ENCODE measurements around the gene CYP1A2.

The CYP1A2 gene

DNA sequence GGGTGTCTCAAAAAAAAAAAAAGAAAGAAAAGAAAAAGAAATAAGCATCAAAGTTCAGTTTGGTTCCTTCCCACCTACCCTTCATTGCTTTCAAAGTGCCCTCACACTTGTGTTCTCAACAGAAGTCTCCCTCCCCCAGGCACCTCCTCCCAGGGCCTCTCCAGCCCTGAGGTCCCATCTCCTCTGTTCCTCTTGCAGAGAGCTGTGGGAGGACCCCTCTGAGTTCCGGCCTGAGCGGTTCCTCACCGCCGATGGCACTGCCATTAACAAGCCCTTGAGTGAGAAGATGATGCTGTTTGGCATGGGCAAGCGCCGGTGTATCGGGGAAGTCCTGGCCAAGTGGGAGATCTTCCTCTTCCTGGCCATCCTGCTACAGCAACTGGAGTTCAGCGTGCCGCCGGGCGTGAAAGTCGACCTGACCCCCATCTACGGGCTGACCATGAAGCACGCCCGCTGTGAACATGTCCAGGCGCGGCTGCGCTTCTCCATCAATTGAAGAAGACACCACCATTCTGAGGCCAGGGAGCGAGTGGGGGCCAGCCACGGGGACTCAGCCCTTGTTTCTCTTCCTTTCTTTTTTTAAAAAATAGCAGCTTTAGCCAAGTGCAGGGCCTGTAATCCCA is 6.1 kb downstream of the CYP1A2 start:
- DNase-seq (ENCODE audit: low spot score) = no peak
- in situ Hi-C loops (cut with MboI; ENCODE audit: low sequenced_read_pairs, unreplicated experiment) = no loop called here
- TF ChIP-seq, protein P1, sequence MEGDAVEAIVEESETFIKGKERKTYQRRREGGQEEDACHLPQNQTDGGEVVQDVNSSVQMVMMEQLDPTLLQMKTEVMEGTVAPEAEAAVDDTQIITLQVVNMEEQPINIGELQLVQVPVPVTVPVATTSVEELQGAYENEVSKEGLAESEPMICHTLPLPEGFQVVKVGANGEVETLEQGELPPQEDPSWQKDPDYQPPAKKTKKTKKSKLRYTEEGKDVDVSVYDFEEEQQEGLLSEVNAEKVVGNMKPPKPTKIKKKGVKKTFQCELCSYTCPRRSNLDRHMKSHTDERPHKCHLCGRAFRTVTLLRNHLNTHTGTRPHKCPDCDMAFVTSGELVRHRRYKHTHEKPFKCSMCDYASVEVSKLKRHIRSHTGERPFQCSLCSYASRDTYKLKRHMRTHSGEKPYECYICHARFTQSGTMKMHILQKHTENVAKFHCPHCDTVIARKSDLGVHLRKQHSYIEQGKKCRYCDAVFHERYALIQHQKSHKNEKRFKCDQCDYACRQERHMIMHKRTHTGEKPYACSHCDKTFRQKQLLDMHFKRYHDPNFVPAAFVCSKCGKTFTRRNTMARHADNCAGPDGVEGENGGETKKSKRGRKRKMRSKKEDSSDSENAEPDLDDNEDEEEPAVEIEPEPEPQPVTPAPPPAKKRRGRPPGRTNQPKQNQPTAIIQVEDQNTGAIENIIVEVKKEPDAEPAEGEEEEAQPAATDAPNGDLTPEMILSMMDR (IDR thresholded peaks at IDR 0.05; ENCODE audit: borderline replicate concordance, control extremely low read depth, extremely low read depth, insufficient read depth, missing control alignments) = no peak

DNA sequence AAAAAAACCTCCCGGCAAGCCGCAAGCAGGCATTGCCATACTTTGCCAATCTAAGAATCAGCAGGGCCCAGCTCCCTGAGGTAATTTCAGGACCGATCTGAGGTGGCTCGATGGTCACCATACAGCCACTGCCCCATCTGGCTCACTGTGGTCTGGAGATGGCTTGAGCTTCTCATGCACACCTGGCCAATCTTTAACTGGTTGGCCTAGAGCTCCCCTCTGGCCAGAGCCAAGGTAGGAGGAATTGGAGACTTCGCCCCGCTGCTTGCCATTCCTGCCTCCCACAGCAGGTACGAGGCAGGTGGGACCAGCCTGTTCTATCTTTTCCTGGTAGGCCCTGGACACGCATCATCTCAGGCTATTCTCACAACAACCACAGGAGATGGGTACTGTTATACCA is 10.1 kb downstream of the CYP1A2 start:
- DNase-seq (ENCODE audit: low spot score) = no peak
- TF ChIP-seq, protein P1 (IDR thresholded peaks at IDR 0.05; ENCODE audit: borderline replicate concordance, control extremely low read depth, extremely low read depth, insufficient read depth, missing control alignments) = no peak
- in situ Hi-C loops (cut with MboI; ENCODE audit: low sequenced_read_pairs, unreplicated experiment) = no loop called here

DNA sequence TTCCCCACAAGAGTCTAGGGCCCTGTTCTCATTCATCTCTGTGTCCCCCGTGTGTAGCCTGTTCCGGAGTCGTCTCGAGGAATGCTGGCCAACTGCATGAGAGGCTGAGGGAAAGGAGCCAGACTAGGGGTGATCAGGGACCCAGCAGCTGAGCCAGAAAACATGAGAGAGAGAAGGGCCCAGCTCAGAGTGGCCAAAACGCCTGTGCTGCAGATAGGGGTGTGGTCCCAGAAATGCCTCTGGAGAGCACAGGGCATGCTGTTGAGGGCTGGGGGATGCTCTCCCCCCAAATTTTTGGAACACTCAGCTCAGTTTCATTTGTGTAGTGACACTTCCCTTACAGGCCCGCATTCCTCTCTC is 14.1 kb downstream of the CYP1A2 start:
- DNase-seq (ENCODE audit: low spot score) = no peak
- TF ChIP-seq, protein P1 (IDR thresholded peaks at IDR 0.05; ENCODE audit: borderline replicate concordance, control extremely low read depth, extremely low read depth, insufficient read depth, missing control alignments) = no peak
- in situ Hi-C loops (cut with MboI; ENCODE audit: low sequenced_read_pairs, unreplicated experiment) = no loop called here

DNA sequence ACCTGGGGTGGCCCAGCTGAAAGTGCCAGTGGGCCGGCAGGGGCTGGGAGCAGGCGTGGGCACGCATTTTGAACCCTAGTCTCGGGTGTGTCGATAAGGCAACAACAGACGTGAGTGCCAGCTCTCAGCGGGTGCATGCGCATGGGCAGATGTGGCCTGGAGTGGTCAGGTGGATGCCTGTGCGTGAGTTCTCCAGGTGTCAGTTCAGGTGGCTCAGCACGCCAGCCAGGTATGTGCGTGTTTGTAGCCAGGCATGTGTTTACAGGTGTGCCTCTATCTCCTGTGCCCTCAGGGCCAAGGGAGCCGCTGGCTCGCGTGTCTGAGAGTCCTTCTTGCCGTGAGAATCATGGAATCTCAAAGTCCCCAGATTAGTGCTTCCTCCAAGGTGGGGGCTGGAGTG is 14.8 kb downstream of the CYP1A2 start:
- TF ChIP-seq, protein P1 (IDR thresholded peaks at IDR 0.05; ENCODE audit: borderline replicate concordance, control extremely low read depth, extremely low read depth, insufficient read depth, missing control alignments) = no peak
- in situ Hi-C loops (cut with MboI; ENCODE audit: low sequenced_read_pairs, unreplicated experiment) = no loop called here
- DNase-seq (ENCODE audit: low spot score) = no peak

DNA sequence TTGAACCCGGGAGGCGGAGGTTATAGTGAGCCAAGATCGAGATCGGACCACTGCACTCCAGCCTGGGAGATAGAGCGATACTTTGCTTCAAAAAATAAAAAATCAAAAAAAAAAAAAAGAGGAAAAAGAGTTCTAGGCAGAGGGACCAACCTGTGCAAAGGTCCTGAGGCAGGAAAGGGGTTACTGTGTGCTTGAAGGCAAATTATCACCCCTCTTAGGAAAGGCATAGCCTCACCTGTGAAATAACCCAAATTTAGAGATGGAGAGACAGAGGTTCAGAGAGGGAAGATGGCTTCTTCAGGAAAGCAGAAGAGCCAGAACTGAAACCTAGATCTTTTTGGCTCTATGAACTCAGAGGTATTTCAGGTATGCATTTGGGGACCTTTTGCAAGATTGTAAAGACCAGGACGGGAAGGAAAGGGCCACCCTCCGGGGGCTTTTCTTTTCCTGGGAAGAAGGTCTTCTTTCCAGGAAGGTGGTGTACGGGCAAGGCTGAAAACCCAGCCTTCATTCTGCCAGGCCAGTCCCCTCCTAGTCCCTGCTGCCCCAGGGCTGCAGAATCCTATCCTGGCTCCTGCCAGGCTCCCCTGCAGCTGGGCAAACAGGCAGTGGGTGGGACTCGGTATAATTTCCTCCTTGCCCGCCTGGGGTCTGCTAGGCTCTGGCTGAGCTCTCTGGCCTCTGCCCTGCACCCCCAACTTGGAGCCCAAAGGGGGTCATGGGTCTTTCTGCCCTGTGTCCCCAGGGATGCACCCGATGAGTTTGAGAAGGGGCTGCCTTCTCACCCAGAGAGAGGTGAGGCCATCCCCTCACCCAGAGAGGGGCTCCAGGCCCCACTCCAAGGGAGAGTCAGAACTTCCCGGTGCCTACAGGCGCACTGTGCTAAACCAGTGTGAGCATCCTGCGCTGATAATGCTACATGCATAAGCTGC is 18.8 kb downstream of the CYP1A2 start:
- in situ Hi-C loops (cut with MboI; ENCODE audit: low sequenced_read_pairs, unreplicated experiment) = loop anchor here (5.0 kb wide), 1 partner anchor 130 kb away; no protein-coding TSS in a partner anchor
- TF ChIP-seq, protein P1 (IDR thresholded peaks at IDR 0.05; ENCODE audit: borderline replicate concordance, control extremely low read depth, extremely low read depth, insufficient read depth, missing control alignments) = no peak
- DNase-seq (ENCODE audit: low spot score) = no peak

DNA sequence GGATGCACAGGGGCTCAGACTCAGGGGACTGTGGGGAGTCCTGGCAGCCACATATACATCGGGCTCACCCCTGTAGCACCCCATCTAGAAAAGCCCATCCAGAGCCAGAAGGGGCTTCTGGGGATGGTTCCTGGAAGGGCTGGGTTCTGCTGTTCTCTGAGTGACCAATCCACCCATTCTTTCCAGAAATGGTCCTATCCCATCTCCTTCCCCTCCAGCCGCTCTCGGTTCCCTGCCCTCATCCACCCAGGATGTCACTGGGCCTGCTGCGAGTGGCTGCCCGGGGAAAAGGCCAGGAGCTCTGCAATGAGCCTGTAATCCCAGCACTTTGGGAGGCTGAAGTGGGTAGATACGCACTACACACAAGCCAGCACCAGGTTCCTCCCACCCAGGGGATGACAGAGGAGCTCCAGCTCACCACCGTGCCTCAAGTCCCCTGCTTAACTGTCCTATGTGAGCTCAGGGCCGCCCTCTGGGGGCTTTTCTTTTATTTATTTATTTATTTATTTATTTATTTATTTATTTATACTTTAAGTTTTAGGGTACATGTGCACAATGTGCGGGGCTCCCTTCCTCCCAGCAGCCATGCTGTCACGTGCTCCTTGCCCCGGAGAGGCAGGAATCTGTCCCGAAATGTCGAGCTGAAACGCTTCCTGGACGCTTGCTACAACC is 19.6 kb downstream of the CYP1A2 start:
- in situ Hi-C loops (cut with MboI; ENCODE audit: low sequenced_read_pairs, unreplicated experiment) = loop anchor here (5.0 kb wide), 1 partner anchor 131 kb away; no protein-coding TSS in a partner anchor
- no peak for DNase-seq (ENCODE audit: low spot score)
- TF ChIP-seq, protein P1 (IDR thresholded peaks at IDR 0.05; ENCODE audit: borderline replicate concordance, control extremely low read depth, extremely low read depth, insufficient read depth, missing control alignments) = no peak

Measured in GM13976 (cell line).